GM18867 (cell line): ENCODE results near the gene MMGT1.

Source experiments
- ATAC-seq: cut with Tn5 transposase; IDR thresholded peaks from one replicate; pipeline ENCODE4 v1.9.1; 2021; ENCODE audit warnings: mild to moderate bottlenecking, moderate library complexity; ENCODE audit not compliant: unreplicated experiment

MMGT1 gene

DNA sequence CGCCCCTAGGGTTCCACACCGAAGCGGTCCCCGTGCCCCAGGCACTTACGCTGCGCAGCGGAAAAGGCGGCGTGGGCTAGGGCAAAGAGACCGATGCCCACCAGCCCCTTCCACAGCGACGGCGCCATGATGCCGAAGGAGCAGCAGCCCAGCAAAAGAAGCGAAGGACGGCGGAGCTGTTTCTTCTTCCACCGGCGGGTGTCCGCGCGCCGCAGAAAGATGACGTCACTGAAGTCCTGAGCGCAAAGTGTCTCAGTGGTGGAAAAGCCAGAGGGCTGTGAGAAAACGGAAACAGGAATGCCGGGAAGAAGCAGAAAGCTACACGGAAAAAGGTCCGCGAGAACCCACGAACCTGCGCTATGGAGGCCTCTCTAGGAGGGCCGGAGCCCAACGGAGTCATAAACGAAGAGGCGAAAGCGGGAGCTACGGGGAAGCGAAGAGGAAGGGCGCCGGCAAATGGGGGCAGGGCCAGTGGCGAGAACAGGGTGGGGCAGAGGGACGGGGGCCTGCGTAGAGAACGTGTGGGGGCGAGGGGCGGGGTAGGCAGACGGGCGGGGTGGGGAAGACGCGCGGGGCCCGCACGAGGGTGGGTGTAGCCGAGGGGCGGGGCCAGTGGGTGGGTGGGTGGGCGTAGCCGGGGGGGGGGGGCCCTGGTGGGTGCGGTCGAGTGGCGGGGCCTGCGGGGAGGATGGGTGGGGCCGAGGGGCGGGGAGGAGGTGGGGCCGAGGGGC, at the start of gene MMGT1:
MMGT1 (minus strand) TSS at position 441 of the 731 bp plus-strand sequence; CDS start at position 128, 313 bp downstream.
- peak; percentile 82 for ATAC-seq

DNA sequence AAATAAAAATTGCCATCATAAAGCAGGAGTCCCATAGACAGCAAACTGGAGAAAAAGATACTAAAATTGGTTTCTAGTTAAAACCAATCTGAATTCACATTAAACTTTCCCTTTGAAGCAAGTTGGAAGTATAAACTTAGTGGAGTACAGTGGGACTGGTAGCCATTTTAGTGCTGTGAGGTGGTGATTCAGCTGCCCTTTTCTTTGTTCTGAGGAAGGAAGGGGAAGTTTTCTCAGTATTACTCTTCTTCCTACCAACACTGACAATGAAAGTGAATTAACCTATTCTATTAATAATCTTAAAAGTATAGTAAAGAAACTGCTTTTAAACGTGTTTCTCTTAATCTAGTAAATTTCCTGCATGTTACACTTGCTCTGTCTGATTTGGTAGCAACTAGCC, 48.1 kb upstream of the MMGT1 start:
- peak; percentile 56 for ATAC-seq

DNA sequence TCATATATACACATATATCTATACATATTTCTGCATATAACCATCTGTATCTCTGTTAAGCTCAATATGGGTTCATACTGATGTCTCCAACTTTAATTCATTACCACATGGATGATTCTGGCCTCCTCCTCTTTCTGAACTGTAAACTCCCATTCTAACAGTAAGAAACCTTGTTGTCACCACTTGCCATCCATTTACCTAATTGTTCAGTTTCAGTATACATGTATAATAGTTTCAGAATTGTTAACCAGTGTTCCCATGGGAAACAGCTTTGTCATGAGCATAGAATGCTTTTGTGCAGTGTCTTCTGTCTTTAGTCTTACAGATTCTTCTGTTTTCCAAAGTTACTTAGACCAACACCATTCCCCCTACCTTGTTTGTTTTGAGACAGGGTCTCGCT, 47.4 kb upstream of the MMGT1 start:
- peak; percentile 52 for ATAC-seq

DNA sequence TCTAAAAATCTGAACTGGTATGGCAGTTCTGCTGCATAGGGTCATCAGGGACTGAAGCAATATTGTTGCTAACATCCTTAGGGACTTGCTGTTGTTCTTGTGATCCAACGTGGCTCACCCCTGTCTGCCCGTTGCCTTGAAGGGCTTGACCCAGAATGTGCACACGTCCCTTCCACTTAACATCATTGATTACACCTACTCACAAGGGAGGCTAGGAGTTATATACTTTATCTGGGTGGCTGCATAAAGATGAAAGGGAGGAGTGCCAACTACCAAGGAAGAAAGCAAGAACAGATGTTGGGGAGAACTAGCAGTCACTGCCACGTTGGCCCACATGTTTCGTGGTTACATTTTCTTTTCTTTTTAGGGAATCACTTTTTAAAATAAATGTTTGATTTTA, 45.4 kb upstream of the MMGT1 start:
- no peak for ATAC-seq

DNA sequence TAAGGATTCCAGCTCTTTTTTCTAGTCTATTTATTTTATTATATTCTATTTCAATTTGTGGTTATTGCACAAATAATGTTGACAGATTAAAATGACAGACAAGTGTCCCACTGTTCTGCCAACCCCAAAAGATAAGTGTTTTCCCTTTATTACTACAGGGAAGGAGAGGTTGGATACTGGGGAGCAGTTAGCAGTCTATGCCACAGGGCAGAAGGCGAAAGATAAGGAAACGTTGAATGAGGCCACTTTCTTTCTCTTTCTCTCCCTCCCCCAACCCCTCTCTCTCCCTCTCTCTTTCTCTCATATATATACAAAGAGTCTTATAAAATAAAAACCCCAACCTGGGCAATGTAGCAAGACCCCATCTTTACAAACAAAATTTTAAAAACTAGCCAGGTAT, 43.1 kb upstream of the MMGT1 start:
- no peak for ATAC-seq

DNA sequence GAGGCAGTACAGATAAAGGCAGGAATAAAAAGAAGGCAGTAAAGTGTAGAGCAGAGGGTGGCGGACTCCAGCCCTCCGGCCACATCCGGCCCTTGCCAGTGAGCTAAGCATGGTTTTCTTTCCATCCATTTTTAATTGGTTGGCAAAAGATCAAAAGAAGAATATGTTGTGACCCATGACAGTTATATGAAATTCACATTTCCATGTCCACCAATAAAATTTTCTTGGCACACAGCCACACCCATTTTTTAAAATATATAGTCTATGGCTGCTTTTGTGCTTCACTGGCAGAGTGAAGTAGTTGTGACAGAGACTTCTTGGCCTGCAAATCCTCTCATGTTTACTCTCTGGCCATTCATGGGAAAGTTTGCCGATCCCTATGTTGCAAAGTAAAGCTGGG, 41.2 kb upstream of the MMGT1 start:
- no peak for ATAC-seq

DNA sequence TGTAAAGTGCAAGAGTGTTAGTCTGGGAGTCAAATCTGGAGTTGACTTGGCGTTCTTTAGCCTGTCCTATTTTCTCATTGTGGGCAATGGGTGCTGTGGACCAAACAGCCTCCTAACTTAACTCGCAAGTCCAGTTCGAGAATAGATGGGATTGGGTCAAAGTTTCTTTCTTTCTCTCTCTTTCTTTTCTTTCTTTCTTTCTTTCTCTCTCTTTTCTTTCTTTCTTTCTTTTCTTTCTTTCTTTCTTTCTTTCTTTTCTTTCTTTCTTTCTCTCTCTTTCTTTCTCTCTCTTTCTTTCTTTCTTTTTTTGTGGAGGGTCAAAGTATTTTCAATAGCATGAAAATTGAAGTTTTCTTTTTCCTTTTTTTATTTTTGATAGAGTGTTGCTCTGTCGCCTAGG, 14.5 kb upstream of the MMGT1 start:
- ATAC-seq, result no peak

DNA sequence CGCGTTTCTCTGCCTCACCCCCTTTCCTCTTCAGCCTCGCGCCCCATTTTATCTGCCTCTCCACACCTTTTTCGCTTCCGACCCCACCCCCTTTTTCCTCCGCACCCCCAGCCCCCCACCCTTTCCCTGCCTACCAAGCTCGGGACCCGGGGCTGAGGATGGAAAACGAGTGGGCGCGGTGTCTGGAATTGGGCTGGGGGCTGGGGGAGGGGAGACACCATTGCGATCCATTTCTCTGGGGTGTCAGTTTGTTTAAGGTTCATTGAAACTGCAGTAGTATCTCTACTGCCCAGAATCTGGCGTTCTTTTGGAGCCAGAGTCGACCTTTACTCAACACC, 12.2 kb upstream of the MMGT1 start:
- ATAC-seq, result no peak

DNA sequence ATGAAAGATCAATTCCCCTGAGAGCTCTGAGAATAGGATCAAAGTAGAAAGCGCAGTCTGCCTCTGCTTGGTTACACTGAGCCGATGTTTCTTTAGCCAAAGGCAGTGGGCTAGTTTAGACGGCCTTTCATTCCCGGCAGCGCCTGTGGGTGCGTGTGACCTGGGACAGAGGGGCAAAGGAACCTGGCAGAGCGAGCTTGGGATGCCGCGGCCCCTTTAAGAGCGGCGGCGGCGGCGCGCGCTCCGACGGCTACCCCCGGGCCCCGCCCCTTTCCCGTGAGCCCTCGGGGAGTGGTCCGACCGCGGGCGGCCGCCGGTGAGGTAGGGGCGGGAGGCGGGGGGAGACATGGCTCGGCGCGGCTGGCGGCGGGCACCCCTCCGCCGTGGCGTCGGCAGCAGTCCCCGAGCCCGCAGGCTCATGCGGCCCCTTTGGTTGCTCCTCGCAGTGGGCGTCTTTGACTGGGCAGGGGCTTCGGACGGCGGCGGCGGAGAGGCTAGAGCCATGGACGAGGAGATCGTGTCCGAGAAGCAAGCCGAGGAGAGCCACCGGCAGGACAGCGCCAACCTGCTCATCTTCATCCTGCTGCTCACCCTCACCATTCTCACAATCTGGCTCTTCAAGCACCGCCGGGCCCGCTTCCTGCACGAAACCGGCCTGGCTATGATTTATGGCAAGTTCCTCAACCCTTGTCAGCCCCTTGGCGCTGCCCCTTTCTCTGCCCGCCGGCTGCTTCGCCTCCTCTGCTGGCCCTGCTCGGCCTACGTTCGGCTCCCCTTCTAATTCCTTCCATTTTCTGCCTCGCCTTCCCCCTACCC, 11.6 kb upstream of the MMGT1 start, which contains the start of gene SLC9A6:
SLC9A6 (plus strand) TSS at position 279 of the 816 bp plus-strand sequence; CDS start at position 503, 224 bp downstream.
- peak; percentile 96 for ATAC-seq

DNA sequence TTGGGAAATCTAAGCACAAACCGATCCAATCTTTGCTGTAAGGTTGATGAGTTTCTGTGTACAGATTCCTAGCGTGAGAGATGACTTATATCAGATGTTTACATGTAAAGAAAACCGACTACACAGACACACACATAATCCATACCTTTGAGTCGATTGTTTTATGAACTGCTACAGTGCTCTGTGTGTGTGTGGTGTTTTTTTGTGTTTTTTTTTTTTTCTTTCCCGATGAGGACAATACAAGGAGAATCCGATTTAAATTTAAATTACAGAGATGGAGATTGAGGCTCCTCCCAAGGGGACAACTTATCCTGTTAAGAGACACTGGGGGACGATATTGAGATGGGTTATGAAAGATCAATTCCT, 11.0 kb upstream of the MMGT1 start:
- ATAC-seq, result peak; percentile 8

DNA sequence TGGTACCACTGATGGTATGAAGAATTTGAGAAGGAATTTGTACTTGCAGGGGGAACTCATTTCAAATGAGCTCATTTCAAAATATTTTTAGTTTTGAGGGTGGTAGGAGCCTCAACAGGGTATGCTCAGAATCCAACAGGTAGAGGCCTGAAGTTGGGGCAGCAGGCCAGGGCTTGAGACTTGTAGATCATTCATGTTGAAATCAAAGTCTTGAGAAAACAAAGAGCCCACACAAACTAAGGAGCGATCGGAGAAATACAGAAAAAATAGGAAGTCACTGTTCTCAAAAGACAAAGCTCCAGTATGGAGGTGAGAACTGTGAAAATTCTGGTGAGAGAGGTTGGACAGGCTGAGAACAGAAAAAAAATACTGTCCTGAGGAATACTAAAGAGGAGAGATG, 10.5 kb upstream of the MMGT1 start:
- no peak for ATAC-seq

DNA sequence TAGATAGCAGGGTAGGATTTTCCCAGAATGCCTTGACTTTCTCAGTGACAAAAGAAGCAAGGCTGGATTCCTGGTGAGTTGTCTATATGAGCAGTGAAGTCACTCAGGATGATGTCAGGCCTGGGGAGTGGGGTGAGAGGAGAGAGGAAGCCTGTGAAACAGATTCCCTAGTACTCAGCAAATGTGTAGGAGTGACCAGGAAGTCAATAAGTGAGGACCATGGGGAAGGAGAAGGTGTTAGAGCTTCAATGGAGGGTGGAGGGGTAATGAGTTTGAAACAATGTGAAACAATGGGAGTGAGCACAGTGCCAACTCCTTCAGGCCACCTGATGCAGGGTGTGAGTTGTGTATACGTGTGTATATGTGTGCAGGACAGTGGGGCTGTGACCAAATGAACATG, 9.1 kb upstream of the MMGT1 start:
- no peak for ATAC-seq

DNA sequence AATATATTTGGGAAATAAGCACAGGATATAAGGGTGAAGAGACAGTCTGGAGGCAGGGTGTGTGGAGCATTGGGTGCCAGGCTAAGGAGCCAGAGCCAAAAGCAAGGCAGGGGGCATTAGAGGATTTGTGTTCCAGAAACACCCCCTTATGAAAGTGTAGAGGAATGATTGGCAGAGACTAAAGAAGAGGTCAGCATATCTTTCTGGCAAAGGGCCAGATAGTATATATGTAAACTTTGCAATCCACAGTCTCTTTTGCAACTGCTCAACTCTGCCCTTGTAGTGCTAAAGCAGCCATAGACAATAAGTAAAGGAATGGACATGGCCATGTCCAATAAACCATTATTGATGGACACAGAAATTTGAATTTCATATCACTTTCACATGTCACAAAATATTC, 7.9 kb upstream of the MMGT1 start:
- no peak for ATAC-seq

DNA sequence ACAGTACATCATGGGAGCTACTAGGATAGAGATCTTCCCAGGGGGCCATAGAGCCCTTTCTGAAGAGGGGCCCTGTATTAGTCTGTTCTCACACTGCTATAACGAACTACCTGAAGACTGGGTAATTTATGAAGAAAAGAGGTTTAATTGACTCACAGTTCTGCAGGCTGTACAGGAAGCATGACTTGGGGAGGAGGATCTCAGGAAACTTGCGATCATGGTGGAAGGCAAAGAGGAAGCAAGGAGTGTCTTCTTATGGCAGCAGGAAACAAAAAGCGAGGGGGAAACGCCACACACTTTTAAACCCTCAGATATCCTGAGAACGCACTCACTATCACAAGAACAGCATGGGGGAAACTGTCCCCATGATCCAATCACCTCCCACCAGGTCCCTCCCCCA, 7.2 kb upstream of the MMGT1 start:
- ATAC-seq, result no peak

DNA sequence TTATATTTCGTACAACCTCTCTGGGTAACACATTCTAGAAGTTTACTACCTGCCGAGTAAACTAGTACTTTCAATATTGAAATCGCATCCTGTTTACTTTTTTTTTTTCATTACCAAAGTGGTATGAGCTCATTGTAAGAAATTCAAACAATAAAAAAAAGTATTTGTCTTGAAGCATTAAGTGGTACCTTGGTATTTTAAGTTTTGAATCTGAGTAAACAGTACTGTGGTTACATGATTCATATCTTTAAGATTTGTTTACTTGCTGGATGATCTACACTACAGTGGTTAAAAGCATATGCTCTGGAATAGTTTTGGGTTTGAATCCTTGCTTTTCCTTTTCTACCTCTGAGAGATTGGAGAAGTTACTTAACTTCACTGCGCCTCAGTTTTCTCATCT, 3.8 kb upstream of the MMGT1 start:
- ATAC-seq, result no peak

DNA sequence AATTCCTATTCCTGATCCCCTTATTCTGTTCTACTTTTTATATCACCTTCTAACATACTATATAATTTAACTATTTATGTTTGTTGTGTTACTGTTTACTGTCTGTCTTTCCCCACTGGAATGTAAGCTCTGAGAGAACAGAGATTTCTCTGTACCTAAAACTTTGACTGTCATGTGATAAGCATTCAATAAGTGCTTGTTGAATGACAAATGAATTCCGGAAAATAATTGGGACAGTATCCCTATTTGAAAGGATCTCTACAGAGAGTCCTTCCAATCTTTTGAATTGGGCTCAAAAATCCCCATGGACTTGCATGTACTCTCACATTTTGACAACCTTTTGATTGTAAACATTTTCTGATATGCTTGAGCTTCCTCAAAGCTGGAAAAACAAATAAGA, 1.6 kb upstream of the MMGT1 start:
- no peak for ATAC-seq

DNA sequence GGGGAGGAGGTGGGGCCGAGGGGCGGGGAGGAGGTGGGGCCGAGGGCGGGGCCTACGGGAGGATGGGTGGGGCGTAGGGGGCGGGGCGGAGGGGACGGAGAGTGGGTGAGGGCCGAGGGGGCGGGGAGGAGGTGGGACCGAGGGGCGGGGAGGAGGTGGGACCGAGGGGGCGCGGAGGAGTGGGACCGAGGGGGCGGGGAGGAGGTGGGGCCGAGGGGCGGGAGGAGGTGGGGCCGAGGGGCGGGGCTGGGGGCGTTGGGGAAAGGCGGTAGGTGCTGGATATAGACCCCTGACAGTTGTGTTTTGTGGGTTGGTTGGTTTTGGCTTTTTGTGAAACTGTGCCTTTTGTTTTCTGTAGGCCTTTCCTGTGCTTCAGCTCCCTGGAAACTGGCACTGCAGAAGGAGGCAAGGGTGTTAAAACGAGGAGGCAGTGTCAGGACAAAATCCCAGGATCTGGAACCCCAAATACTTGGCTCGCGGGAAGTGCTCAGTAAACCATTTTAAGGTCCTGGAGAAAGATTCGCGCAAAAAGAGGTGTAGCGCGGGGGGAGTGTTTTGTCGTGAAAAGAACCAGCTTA, 580 bp upstream of the MMGT1 start:
- no peak for ATAC-seq

DNA sequence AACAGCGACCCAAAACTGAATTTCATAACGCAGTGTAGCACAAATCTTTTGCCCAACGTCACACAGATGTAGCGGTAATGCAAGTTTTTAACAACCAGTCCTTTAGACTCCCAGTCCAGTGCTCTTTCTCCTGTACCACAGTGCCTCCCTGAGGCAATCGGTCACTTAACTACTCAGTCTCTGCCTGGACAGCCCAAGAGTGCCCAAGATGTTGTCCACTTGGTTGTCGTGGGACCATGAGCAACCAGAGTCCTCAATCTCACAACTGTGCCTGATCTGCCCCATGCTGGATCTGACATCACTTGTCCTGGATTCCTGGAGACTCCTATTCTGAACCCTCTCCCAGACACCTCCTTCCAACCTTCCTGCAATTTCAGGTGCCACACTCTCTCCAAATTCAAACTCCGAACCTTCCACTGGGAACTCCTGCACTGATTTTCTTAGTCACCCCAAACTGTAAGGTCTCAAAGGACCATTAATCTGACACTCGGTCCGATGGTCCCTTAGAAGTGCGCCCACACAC, 702 bp downstream of the MMGT1 start:
- ATAC-seq, result peak; percentile 11

DNA sequence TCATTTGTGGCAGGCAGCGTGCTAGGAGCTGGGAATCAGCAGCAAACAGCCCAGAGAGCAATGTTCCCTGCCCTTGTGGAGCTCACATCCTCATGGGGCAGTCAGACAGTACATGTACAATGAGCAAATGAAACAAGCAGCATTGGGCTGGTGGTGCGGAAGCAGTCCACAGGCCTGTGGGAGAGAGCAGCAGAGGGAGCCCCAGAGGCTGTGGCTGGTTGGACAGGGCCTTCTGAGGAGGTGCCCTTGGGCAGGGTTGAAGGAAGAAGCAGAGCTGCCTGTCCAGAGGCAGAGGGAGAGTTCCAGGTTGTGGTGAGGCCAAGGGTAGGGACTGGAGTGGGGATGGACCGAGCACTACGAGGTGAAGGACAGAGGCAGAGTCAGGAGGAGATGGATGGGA, 22.5 kb downstream of the MMGT1 start:
- no peak for ATAC-seq

DNA sequence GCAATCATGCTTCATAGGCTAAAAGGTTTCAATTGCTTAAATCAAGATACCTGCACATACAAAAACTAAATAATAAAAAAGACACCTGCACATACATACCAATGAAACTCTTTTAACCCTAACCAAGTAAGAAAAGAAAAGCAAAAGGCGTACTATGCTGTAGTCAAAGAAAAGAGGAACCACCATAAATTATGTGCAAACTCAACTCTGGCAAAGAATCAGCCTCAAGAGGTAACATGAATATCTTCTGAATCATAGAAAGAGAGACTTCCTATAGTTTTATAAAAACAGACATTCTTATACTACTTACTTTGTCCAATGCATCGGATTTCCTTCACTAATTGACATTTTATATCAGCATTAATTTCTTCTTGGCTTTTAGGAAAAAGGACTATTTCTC, 29.3 kb downstream of the MMGT1 start:
- no peak for ATAC-seq

DNA sequence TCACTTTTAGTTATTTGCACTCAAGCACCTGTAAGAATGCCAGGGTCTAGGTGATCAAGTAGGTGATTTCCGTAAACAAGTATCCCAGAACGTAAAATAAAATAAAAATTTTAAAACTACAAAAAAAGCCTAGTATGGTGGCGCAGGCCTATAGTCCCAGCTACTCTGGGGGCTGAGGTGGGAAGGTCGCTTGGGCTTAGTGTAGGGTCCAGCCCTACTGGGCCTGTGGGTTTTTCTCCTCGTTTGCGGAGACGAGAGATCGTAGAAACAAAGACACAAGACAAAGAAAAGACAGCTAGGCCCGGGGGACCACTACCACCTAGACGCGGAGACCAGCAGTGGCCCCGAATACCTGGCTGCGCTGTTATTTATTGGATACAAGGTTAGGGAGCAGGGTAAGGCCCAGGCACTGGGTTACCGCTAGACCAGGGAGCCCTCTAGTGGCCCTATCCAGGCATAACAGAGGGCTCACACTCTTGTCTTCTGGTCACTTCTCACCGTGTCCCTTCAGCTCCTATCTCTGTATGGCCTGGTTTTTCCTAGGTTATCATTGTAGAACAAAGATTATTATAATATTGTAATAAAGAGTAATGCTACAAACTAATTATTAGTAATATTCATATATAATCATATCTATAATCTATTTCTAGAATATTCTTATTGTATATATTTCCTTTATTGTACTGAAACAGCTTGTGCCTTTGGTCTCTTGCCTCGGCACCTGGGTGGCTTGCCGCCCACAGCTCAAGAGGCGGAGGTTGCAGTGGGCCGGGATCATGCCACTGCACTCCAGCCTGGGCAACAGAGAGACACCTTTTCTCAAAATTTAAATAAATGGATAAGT, 41.9 kb downstream of the MMGT1 start:
- peak; percentile 82 for ATAC-seq
